K562 (cell line): ENCODE results near the gene MAD1L1.

ENCODE experiments used
- EZH2 ChIP-seq: IDR thresholded peaks from 2 replicates; pipeline ENCODE4 v1.6.1; 2012; ENCODE audit warnings: low read depth, mild to moderate bottlenecking, inconsistent platforms, low read length, borderline replicate concordance
- MCM5 ChIP-seq: fragments of 450-650 bp; IDR thresholded peaks from 2 replicates; pipeline ENCODE4 v1.6.1; 2016; ENCODE audit warnings: low read depth
- NFE2L1 ChIP-seq: fragments of 450-650 bp; IDR thresholded peaks from 2 replicates; pipeline ENCODE4 v1.6.1; 2016; ENCODE audit warnings: missing genetic modification characterization, low read depth, mild to moderate bottlenecking, missing compliant biosample characterization, moderate library complexity, borderline replicate concordance
- TBP ChIP-seq: optimal IDR thresholded peaks from 2 replicates; pipeline ENCODE3; 2011; ENCODE audit warnings: low read depth, low read length, improper control_type of control experiment
- TF ChIP-seq, protein P1 (sequence below), 3 experiments: IDR thresholded peaks in 2 of 3; conservative IDR thresholded peaks in 1 of 3; 2 replicates each; pipeline ENCODE4 v1.5.1; 2011 to 2012; ENCODE audit warnings: low read length in 3 of 3, mild to moderate bottlenecking in 3 of 3, control low read depth in 2 of 3, improper control_type of control experiment in 1 of 3, inconsistent platforms in 1 of 3, low read depth in 1 of 3, mixed read lengths in 1 of 3, moderate library complexity in 1 of 3; ENCODE audit not compliant: insufficient read depth in 2 of 3
- TF ChIP-seq, protein P2 (sequence below): fragments of 450-650 bp; IDR thresholded peaks from 2 replicates; pipeline ENCODE4 v1.6.1; 2016; ENCODE audit warnings: antibody characterized with exemption

DNA sequence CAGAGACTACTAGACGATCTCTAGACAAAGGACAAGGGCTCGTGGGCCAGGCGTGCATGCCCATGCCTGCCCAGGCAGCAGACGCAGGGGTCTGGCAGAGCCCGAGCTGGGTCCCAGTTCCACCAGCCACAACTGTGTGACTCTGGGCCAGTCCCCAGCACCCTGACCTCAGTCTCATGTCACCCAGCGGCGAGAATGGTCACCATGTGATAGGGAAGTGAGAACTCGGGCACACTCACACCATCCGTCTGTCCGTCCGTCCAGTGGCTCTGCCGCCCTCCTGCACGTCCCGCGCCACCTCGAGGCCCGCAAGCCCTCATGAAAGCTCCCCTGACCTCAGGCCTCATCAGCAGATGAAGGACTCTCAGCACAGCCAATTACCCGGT lies 282.7 kb downstream of the MAD1L1 start:
- no peak for TF ChIP-seq MCM5
- TF ChIP-seq, protein P1, sequence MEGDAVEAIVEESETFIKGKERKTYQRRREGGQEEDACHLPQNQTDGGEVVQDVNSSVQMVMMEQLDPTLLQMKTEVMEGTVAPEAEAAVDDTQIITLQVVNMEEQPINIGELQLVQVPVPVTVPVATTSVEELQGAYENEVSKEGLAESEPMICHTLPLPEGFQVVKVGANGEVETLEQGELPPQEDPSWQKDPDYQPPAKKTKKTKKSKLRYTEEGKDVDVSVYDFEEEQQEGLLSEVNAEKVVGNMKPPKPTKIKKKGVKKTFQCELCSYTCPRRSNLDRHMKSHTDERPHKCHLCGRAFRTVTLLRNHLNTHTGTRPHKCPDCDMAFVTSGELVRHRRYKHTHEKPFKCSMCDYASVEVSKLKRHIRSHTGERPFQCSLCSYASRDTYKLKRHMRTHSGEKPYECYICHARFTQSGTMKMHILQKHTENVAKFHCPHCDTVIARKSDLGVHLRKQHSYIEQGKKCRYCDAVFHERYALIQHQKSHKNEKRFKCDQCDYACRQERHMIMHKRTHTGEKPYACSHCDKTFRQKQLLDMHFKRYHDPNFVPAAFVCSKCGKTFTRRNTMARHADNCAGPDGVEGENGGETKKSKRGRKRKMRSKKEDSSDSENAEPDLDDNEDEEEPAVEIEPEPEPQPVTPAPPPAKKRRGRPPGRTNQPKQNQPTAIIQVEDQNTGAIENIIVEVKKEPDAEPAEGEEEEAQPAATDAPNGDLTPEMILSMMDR (IDR thresholded peaks at IDR 0.05 in 2 of 3, conservative IDR thresholded peaks at IDR 0.05 in 1 of 3; ENCODE audit: insufficient read depth in 2 of 3, low read depth in 1 of 3, low read length in 3 of 3): no peak
- TF ChIP-seq NFE2L1 (tag): no peak
- no peak for TF ChIP-seq TBP
- no peak for TF ChIP-seq EZH2
- TF ChIP-seq, protein P2, sequence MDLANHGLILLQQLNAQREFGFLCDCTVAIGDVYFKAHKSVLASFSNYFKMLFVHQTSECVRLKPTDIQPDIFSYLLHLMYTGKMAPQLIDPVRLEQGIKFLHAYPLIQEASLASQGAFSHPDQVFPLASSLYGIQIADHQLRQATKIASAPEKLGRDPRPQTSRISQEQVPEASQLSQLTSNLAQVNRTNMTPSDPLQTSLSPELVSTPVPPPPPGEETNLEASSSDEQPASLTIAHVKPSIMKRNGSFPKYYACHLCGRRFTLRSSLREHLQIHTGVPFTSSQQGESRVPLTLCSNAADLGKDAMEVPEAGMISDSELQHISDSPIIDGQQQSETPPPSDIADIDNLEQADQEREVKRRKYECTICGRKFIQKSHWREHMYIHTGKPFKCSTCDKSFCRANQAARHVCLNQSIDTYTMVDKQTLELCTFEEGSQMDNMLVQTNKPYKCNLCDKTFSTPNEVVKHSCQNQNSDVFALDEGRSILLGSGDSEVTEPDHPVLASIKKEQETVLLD: no peak
